ENCODE measurements around the gene WASL. TPM values are rescaled to one million over a fixed set of nuclear protein-coding genes. Genes with fewer than 3 reads are reported as not detected.

Gene WASL
- total RNA-seq, 1 donor from 2014 or later: 35.0 TPM

- H3K4me3 Mint-ChIP-seq: no peak overlapping the region
- no peak for DNase-seq (ENCODE audit: low spot score in 2 of 2, unreplicated experiment in 2 of 2)
- no peak overlapping the region for H3K27ac Mint-ChIP-seq
- H3K27me3 Mint-ChIP-seq (ENCODE audit: low read depth): no peaks in the 10 kb centered on the region
- peaks cover 1% of the 10 kb centered on the region for H3K9me3 Mint-ChIP-seq
- no peaks in the 10 kb centered on the region for H3K36me3 Mint-ChIP-seq
- TF ChIP-seq CTCF (IDR thresholded peaks at IDR 0.05; ENCODE audit: unreplicated experiment): no peak
- H3K4me1 Mint-ChIP-seq: peaks cover 19% of the 10 kb centered on the region
These were observed 115.2 kb downstream of the WASL start for GRCh38 chr7:123633553-123633952.

GRCh38 chr7:123632808-123633207, 116.0 kb downstream of the WASL start:
- no peaks in the 10 kb centered on the region for H3K36me3 Mint-ChIP-seq
- H3K4me3 Mint-ChIP-seq: no peak overlapping the region
- no peak for TF ChIP-seq CTCF (IDR thresholded peaks at IDR 0.05; ENCODE audit: unreplicated experiment)
- DNase-seq (ENCODE audit: low spot score in 2 of 2, unreplicated experiment in 2 of 2): no peak
- no peak overlapping the region for H3K27ac Mint-ChIP-seq
- H3K9me3 Mint-ChIP-seq: no peaks in the 10 kb centered on the region
- no peaks in the 10 kb centered on the region for H3K27me3 Mint-ChIP-seq (ENCODE audit: low read depth)
- peaks cover 14% of the 10 kb centered on the region for H3K4me1 Mint-ChIP-seq

Other genes with a start within 250 kb of the WASL start
- 0.72 to 0.97 TPM (median 0.93 TPM) in 3 replicates for gene IQUB, start 214.4 kb downstream of the WASL start, total RNA-seq
- 71.8 to 78.2 TPM (median 72.9 TPM) in 3 replicates for gene NDUFA5, start 191.2 kb downstream of the WASL start, total RNA-seq
- gene ASB15, start 147.2 kb downstream of the WASL start, total RNA-seq: not detected in 3 replicates
- not detected in 3 replicates for gene LMOD2, start 93.1 kb downstream of the WASL start, total RNA-seq
- gene HYAL4, start 96.2 kb upstream of the WASL start, total RNA-seq: not detected in 3 replicates
- gene SPAM1, start 176.2 kb upstream of the WASL start, total RNA-seq: not detected in 3 replicates